ENCODE measurements around the gene BABAM2. TPM values are rescaled to one million over a fixed set of nuclear protein-coding genes. Genes with fewer than 3 reads are reported as not detected.
"Not testable (repeated sequence)": the region's sequence is repeated elsewhere in the genome, so short reads cannot be mapped to it uniquely, and the experiment has no call there.

Gene BABAM2
- total and polyA plus RNA-seq, 4 donors, result 17.2 to 53.8 (median 36.5) TPM

GRCh38 chr2:27870724-27871123 is 19.8 kb upstream of the BABAM2 start:
- no peak for ATAC-seq (ENCODE audit: low FRiP score)

GRCh38 chr2:27871802-27872201 is 18.7 kb upstream of the BABAM2 start:
- H3K27ac ChIP-seq (ENCODE audit: low read depth in 1 of 2, low read length in 2 of 2), result no peak overlapping the region
- DNase-seq, result no peak
- 95% methylated on average over 3 of the region's 3 CpGs for WGBS, 2 donors
- H3K36me3 ChIP-seq (ENCODE audit: control insufficient read depth in 1 of 2, insufficient read depth in 2 of 2, low read length in 1 of 2), result no peaks in the 10 kb centered on the region
- intact Hi-C loops (cut with DNase I), result no loop called here
- no peaks in the 10 kb centered on the region for H3K27me3 ChIP-seq (ENCODE audit: control insufficient read depth in 1 of 2, insufficient read depth in 2 of 2, low read length in 1 of 2)
- ATAC-seq (ENCODE audit: low FRiP score), result no peak
- H3K9me3 ChIP-seq (ENCODE audit: control insufficient read depth, low read length), result no peaks in the 10 kb centered on the region
- no peak overlapping the region for H3K4me3 ChIP-seq (ENCODE audit: low read length in 2 of 2)
- no peaks in the 10 kb centered on the region for H3K4me1 ChIP-seq (ENCODE audit: control insufficient read depth in 1 of 2, insufficient read depth in 2 of 2, low read length in 2 of 2)

More at GRCh38 chr2:27870724-27871123, 19.8 kb upstream of the BABAM2 start:
- DNase-seq, result no peak
- H3K4me1 ChIP-seq (ENCODE audit: control insufficient read depth in 1 of 2, insufficient read depth in 2 of 2, low read length in 2 of 2), result no peaks in the 10 kb centered on the region
- no peaks in the 10 kb centered on the region for H3K9me3 ChIP-seq (ENCODE audit: control insufficient read depth, low read length)
- H3K27ac ChIP-seq (ENCODE audit: low read depth in 1 of 2, low read length in 2 of 2), result no peak overlapping the region
- H3K4me3 ChIP-seq (ENCODE audit: low read length in 2 of 2), result no peak overlapping the region
- 95 to 98% methylated on average over 3 of the region's 3 CpGs for WGBS, 2 donors
- no peaks in the 10 kb centered on the region for H3K36me3 ChIP-seq (ENCODE audit: control insufficient read depth in 1 of 2, insufficient read depth in 2 of 2, low read length in 1 of 2)
- no peaks in the 10 kb centered on the region for H3K27me3 ChIP-seq (ENCODE audit: control insufficient read depth in 1 of 2, insufficient read depth in 2 of 2, low read length in 1 of 2)
- intact Hi-C loops (cut with DNase I), result no loop called here

GRCh38 chr2:27873091-27873490 is 17.4 kb upstream of the BABAM2 start:
- no peak overlapping the region for H3K27ac ChIP-seq (ENCODE audit: low read depth in 1 of 2, low read length in 2 of 2)
- intact Hi-C loops (cut with DNase I), result no loop called here
- WGBS, 2 donors, result 44 to 49% methylated on average over 1 of the region's 1 CpG
- no peak for ATAC-seq (ENCODE audit: low FRiP score)
- no peaks in the 10 kb centered on the region for H3K4me1 ChIP-seq (ENCODE audit: control insufficient read depth in 1 of 2, insufficient read depth in 2 of 2, low read length in 2 of 2)
- no peaks in the 10 kb centered on the region for H3K36me3 ChIP-seq (ENCODE audit: control insufficient read depth in 1 of 2, insufficient read depth in 2 of 2, low read length in 1 of 2)
- H3K4me3 ChIP-seq (ENCODE audit: low read length in 2 of 2), result no peak overlapping the region
- H3K9me3 ChIP-seq (ENCODE audit: control insufficient read depth, low read length), result no peaks in the 10 kb centered on the region
- no peaks in the 10 kb centered on the region for H3K27me3 ChIP-seq (ENCODE audit: control insufficient read depth in 1 of 2, insufficient read depth in 2 of 2, low read length in 1 of 2)
- DNase-seq, result no peak

GRCh38 chr2:27875089-27875881 is 15.2 kb upstream of the BABAM2 start:
- H3K4me1 ChIP-seq (ENCODE audit: control insufficient read depth in 1 of 2, insufficient read depth in 2 of 2, low read length in 2 of 2), result no peaks in the 10 kb centered on the region
- H3K27me3 ChIP-seq (ENCODE audit: control insufficient read depth in 1 of 2, insufficient read depth in 2 of 2, low read length in 1 of 2), result no peaks in the 10 kb centered on the region

GRCh38 chr2:27878825-27879224 is 11.7 kb upstream of the BABAM2 start:
- Histone ChIP-seq H3K36me3 (ENCODE audit: control insufficient read depth in 1 of 2, insufficient read depth in 2 of 2, low read length in 1 of 2) (no peaks in the 10 kb centered on the region), H3K27me3 (ENCODE audit: control insufficient read depth in 1 of 2, insufficient read depth in 2 of 2, low read length in 1 of 2) (no peaks in the 10 kb centered on the region), H3K9me3 (ENCODE audit: control insufficient read depth, low read length) (no peaks in the 10 kb centered on the region), H3K4me1 (ENCODE audit: control insufficient read depth in 1 of 2, insufficient read depth in 2 of 2, low read length in 2 of 2) (no peaks in the 10 kb centered on the region), H3K27ac (ENCODE audit: low read depth in 1 of 2, low read length in 2 of 2) (no peak overlapping the region), H3K4me3 (ENCODE audit: low read length in 2 of 2) (no peak overlapping the region)
- WGBS, 2 donors, result 85 to 88% methylated on average over 2 of the region's 2 CpGs
- intact Hi-C loops (cut with DNase I), result no loop called here
- ATAC-seq (ENCODE audit: low FRiP score) (no peak), DNase-seq (no peak)

More at GRCh38 chr2:27875089-27875881, 15.2 kb upstream of the BABAM2 start:
- no peak overlapping the region for H3K27ac ChIP-seq (ENCODE audit: low read depth in 1 of 2, low read length in 2 of 2)
- DNase-seq (no peak), ATAC-seq (ENCODE audit: low FRiP score) (no peak)
- no peaks in the 10 kb centered on the region for H3K9me3 ChIP-seq (ENCODE audit: control insufficient read depth, low read length)
- 81 to 82% methylated on average over 9 of the region's 9 CpGs for WGBS, 2 donors
- no peak overlapping the region for H3K4me3 ChIP-seq (ENCODE audit: low read length in 2 of 2)
- intact Hi-C loops (cut with DNase I), result no loop called here
- no peaks in the 10 kb centered on the region for H3K36me3 ChIP-seq (ENCODE audit: control insufficient read depth in 1 of 2, insufficient read depth in 2 of 2, low read length in 1 of 2)

- H3K9me3 ChIP-seq (ENCODE audit: control insufficient read depth, low read length); H3K27me3 ChIP-seq (ENCODE audit: control insufficient read depth in 1 of 2, insufficient read depth in 2 of 2, low read length in 1 of 2); DNase-seq; H3K36me3 ChIP-seq (ENCODE audit: control insufficient read depth in 1 of 2, insufficient read depth in 2 of 2, low read length in 1 of 2); H3K27ac ChIP-seq (ENCODE audit: low read depth in 1 of 2, low read length in 2 of 2); H3K4me3 ChIP-seq (ENCODE audit: low read length in 2 of 2); H3K4me1 ChIP-seq (ENCODE audit: control insufficient read depth in 1 of 2, insufficient read depth in 2 of 2, low read length in 2 of 2); ATAC-seq (ENCODE audit: low FRiP score): not testable (repeated sequence)
- WGBS, 2 donors, result 93 to 95% methylated on average over 4 of the region's 4 CpGs
- intact Hi-C loops (cut with DNase I), result loop anchor here in 1 of 2 donors (10.0 kb wide), 1 partner anchor 57 kb away; no protein-coding TSS in a partner anchor
Observed at GRCh38 chr2:27881815-27882583, 8.5 kb upstream of the BABAM2 start.

DNA sequence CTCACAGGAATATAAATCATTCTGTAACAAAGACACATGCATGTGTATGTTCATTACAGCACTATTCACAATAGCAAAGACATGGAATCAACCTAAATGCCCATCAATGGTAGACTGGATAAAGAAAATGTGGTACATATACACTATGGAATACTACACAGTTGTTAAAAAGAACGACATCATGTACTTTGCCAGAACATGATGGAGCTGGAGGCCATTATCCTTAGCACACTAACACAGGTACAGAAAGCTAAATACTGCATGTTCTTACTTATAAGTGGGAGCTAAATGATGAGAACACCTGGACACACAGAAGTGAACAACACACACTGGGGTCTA is 8.0 kb upstream of the BABAM2 start:
- not testable (repeated sequence) for H3K9me3 ChIP-seq (ENCODE audit: control insufficient read depth, low read length); H3K27me3 ChIP-seq (ENCODE audit: control insufficient read depth in 1 of 2, insufficient read depth in 2 of 2, low read length in 1 of 2); H3K4me1 ChIP-seq (ENCODE audit: control insufficient read depth in 1 of 2, insufficient read depth in 2 of 2, low read length in 2 of 2); H3K36me3 ChIP-seq (ENCODE audit: control insufficient read depth in 1 of 2, insufficient read depth in 2 of 2, low read length in 1 of 2); H3K27ac ChIP-seq (ENCODE audit: low read depth in 1 of 2, low read length in 2 of 2); H3K4me3 ChIP-seq (ENCODE audit: low read length in 2 of 2); ATAC-seq (ENCODE audit: low FRiP score); DNase-seq
- intact Hi-C loops (cut with DNase I), result loop anchor here in 1 of 2 donors (10.0 kb wide), 1 partner anchor 58 kb away; no protein-coding TSS in a partner anchor
- WGBS, 2 donors, result 95 to 97% methylated on average over 1 of the region's 1 CpG

GRCh38 chr2:27884601-27885000 is 5.9 kb upstream of the BABAM2 start:
- Histone ChIP-seq H3K27ac (ENCODE audit: low read depth in 1 of 2, low read length in 2 of 2) (no peak overlapping the region), H3K27me3 (ENCODE audit: control insufficient read depth in 1 of 2, insufficient read depth in 2 of 2, low read length in 1 of 2) (no peaks in the 10 kb centered on the region), H3K4me1 (ENCODE audit: control insufficient read depth in 1 of 2, insufficient read depth in 2 of 2, low read length in 2 of 2) (peaks cover 0 to 5% of the 10 kb centered on the region in 2 donors), H3K4me3 (ENCODE audit: low read length in 2 of 2) (no peak overlapping the region), H3K9me3 (ENCODE audit: control insufficient read depth, low read length) (no peaks in the 10 kb centered on the region), H3K36me3 (ENCODE audit: control insufficient read depth in 1 of 2, insufficient read depth in 2 of 2, low read length in 1 of 2) (no peaks in the 10 kb centered on the region)
- ATAC-seq (ENCODE audit: low FRiP score) (no peak), DNase-seq (no peak)
- intact Hi-C loops (cut with DNase I), result loop anchor here in 1 of 2 donors (10.0 kb wide), 1 partner anchor 60 kb away; no protein-coding TSS in a partner anchor
- 2 to 3% methylated on average over 2 of the region's 2 CpGs for WGBS, 2 donors
